ENCODE results near the gene CNBP. TPM values are rescaled to one million over a fixed set of nuclear protein-coding genes. Genes with fewer than 3 reads are reported as not detected.

Gene CNBP
- total and polyA plus RNA-seq, 2 of the 13 experiments (the other 11 are each of a cell fraction or from before 2014, with no cell fraction given) = 282 to 354 TPM

GRCh38 chr3:129119365-129120100 is 64.2 kb downstream of the CNBP start (continued):
- no peak; the same call in 1 of the 2 replicates for TF ChIP-seq BCL3 (CRISPR knock-in tag; IDR thresholded peaks at IDR 0.05)
- TF ChIP-seq HMGXB4 (CRISPR knock-in tag; IDR thresholded peaks at IDR 0.05; ENCODE audit: borderline replicate concordance in 1 of 2, low read depth in 1 of 2) = peak; percentile 32 to 82; a peak in 3 of 4 replicates
- no peak for TF ChIP-seq ATM (IDR thresholded peaks at IDR 0.05; ENCODE audit: borderline replicate concordance)
- TF ChIP-seq RCOR2 (CRISPR knock-in tag; IDR thresholded peaks at IDR 0.05) = no peak
- peak; percentile 90 for TF ChIP-seq RXRA (CRISPR knock-in tag; IDR thresholded peaks at IDR 0.05)
- no peak for TF ChIP-seq TOPORS (CRISPR knock-in tag; IDR thresholded peaks at IDR 0.05)
- TF ChIP-seq HDAC2 (CRISPR knock-in tag; IDR thresholded peaks at IDR 0.05) = peak; percentile 96
- TF ChIP-seq ZHX2 (IDR thresholded peaks at IDR 0.05; ENCODE audit: low read depth) = no peak; the same call in 1 of the 2 replicates
- TF ChIP-seq ZHX2 (CRISPR knock-in tag; IDR thresholded peaks at IDR 0.05; ENCODE audit: borderline replicate concordance) = no peak
- TF ChIP-seq KDM1A (CRISPR knock-in tag; IDR thresholded peaks at IDR 0.05) = 0 out of 2 replicates have a peak, but pooled peaks have one; percentile 31
- no peak for TF ChIP-seq ZNF101 (CRISPR knock-in tag; IDR thresholded peaks at IDR 0.05; ENCODE audit: borderline replicate concordance, low read depth)
- peak; percentile 49 for TF ChIP-seq ZNF18 (CRISPR knock-in tag; IDR thresholded peaks at IDR 0.05; ENCODE audit: insufficient replicate concordance)
- TF ChIP-seq HOXD1 (CRISPR knock-in tag; IDR thresholded peaks at IDR 0.05) = no peak
- TF ChIP-seq JUN (CRISPR knock-in tag; IDR thresholded peaks at IDR 0.05) = no peak
- TF ChIP-seq PBX3 (CRISPR knock-in tag; IDR thresholded peaks at IDR 0.05; ENCODE audit: borderline replicate concordance) = no peak
- peak; percentile 86 for TF ChIP-seq ARNT2 (CRISPR knock-in tag; IDR thresholded peaks at IDR 0.05; ENCODE audit: low read depth)
- peak; percentile 88 for TF ChIP-seq SP5 (CRISPR knock-in tag; IDR thresholded peaks at IDR 0.05; ENCODE audit: borderline replicate concordance, low read depth)

Data from HepG2 (cell line).